CD4-positive, alpha-beta T cell (primary cell): ENCODE results near the gene GGA2. TPM values are rescaled to one million over a fixed set of nuclear protein-coding genes. Genes with fewer than 3 reads are reported as not detected.

Experiments used
- ATAC-seq: fragments of 200-7000 bp; cut with Tn5 transposase; one replicate; pipeline ENCODE4 v1.10.0; 2022; ENCODE audit warnings: mild to moderate bottlenecking; ENCODE audit not compliant: poor library complexity
- CTCF ChIA-PET: fragments of 350-600 bp; sonication (Branson Sonifier 250); formaldehyde crosslinking; loops from one replicate; lab custom pipeline; 2021; ENCODE audit warnings: antibody characterized with exemption, inconsistent platforms; lab: Charles Lee
- POLR2A ChIA-PET: fragments of 350-600 bp; sonication (Branson Sonifier 250); formaldehyde crosslinking; loops from one replicate; lab custom pipeline; 2021; ENCODE audit warnings: antibody characterized with exemption, inconsistent platforms; lab: Charles Lee
- DNase-seq, 14 experiments: peaks; one replicate each; pipeline ENCODE4 v3.0.0-alpha.2; 2013 to 2020; ENCODE audit warnings: mixed read lengths in 2 of 14
- H3K27ac ChIP-seq, 2 donors: one replicate each; pipeline versions ENCODE4 v1.5.1 to v1.7.0; 2013; ENCODE audit warnings: low read length in 2 of 2, low read depth in 1 of 2, mild to moderate bottlenecking in 1 of 2
- H3K27me3 ChIP-seq, 2 experiments: 1 replicate in 1 of 2; 2 replicates in 1 of 2; pipeline versions ENCODE4 v1.6.1 to v1.7.0; 2013; ENCODE audit warnings: low read length in 2 of 2, control low read depth in 1 of 2, mild to moderate bottlenecking in 1 of 2, moderate library complexity in 1 of 2; ENCODE audit not compliant: insufficient read depth in 2 of 2, control insufficient read depth in 1 of 2
- H3K36me3 ChIP-seq: one replicate; pipeline ENCODE4 v1.6.1; 2013; ENCODE audit warnings: low read length, control low read depth; ENCODE audit not compliant: insufficient read depth
- H3K4me1 ChIP-seq: one replicate; pipeline ENCODE4 v1.6.1; 2013; ENCODE audit warnings: low read length, control low read depth; ENCODE audit not compliant: insufficient read depth
- H3K4me3 ChIP-seq: one replicate; pipeline ENCODE4 v1.5.1; 2013; ENCODE audit warnings: mild to moderate bottlenecking, low read length, moderate library complexity
- H3K9me3 ChIP-seq, 2 experiments: 1 replicate in 1 of 2; 2 replicates in 1 of 2; pipeline versions ENCODE4 v1.6.1 to v1.7.0; 2013; ENCODE audit warnings: low read length in 2 of 2, mild to moderate bottlenecking in 2 of 2, control low read depth in 1 of 2, moderate library complexity in 1 of 2; ENCODE audit not compliant: control insufficient read depth in 1 of 2, insufficient read depth in 1 of 2
- H3K27ac Mint-ChIP-seq: one replicate; pipeline ENCODE4 v1.8.0; 2020; ENCODE audit warnings: mixed read lengths
- H3K27me3 Mint-ChIP-seq: one replicate; pipeline ENCODE4 v1.8.0; 2021; ENCODE audit warnings: mixed read lengths
- H3K36me3 Mint-ChIP-seq: one replicate; pipeline ENCODE4 v1.8.0; 2021; ENCODE audit warnings: low read depth, mixed read lengths
- H3K4me1 Mint-ChIP-seq: one replicate; pipeline ENCODE4 v1.8.0; 2021; ENCODE audit warnings: low read depth, mixed read lengths
- H3K4me3 Mint-ChIP-seq: one replicate; pipeline ENCODE4 v1.8.0; 2020; ENCODE audit warnings: mild to moderate bottlenecking, mixed read lengths
- H3K9me3 Mint-ChIP-seq: one replicate; pipeline ENCODE4 v1.8.0; 2020; ENCODE audit warnings: mixed read lengths
- CTCF ChIP-seq: fragments of 200-600 bp; IDR thresholded peaks from one replicate; pipeline ENCODE4 v1.8.0; 2022; ENCODE audit warnings: antibody characterized with exemption, mild to moderate bottlenecking
- intact Hi-C, 2 experiments: fragments of 100-400 bp; cut with DNase I in 1 of 2; cut with micrococcal nuclease in 1 of 2; formaldehyde crosslinking; loops; one replicate each; pipeline versions ENCODE4 v1.15.1 to v1.9.0; 2023 to 2025; cut with DNase I, micrococcal nuclease
- total RNA-seq, 174 experiments: library from RNA in 2 of 174; stranded (reverse) in 2 of 174; gene quantifications; one replicate each; pipeline ENCODE4 v1.2.3 and lab custom pipeline; 2021 to 2026

GGA2 gene
- total RNA-seq, 2 experiments from 2014 or later, result 96.5 to 96.9 TPM

DNA sequence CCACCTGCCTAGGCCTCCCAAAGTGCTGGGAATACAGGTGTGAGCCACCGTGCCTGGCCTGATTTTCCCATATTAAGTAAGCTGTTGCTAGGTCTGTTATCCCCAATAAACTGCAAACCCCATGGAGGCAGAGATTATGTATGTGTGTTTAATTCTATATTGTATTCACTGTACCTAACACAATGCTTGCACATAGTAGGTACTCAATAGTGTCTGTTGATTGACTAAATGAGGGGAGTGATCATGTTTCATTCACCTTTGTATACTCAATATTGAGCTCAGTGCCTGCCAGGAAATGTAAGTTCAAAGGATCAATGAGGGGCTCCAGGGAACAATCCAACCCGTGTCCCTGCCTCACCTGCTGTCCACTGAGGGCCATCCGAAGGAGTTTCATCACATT lies 14.6 kb upstream of the GGA2 start:
- Mint-ChIP-seq H3K4me1 (no peaks in the 10 kb centered on the region), H3K27me3 (no peaks in the 10 kb centered on the region), H3K9me3 (no peaks in the 10 kb centered on the region), H3K36me3 (peaks cover 63% of the 10 kb centered on the region), H3K27ac (no peak overlapping the region), H3K4me3 (no peak overlapping the region)
- intact Hi-C loops, result no loop called here
- Histone ChIP-seq H3K36me3 (peaks cover 48% of the 10 kb centered on the region), H3K4me3 (no peak overlapping the region), H3K9me3 (no peaks in the 10 kb centered on the region), H3K4me1 (no peaks in the 10 kb centered on the region), H3K27me3 (no peaks in the 10 kb centered on the region), H3K27ac (no peak overlapping the region)
- POLR2A ChIA-PET, result interaction anchor here (1.3 kb wide), 1 partner anchor 32 kb away, joined by 4 read pairs; the partner anchor contains the start of genes EARS2 and UBFD1
- DNase-seq (no peak), ATAC-seq (no peak)
- no peak for TF ChIP-seq CTCF
- CTCF ChIA-PET, result no interaction called here

- Histone ChIP-seq H3K27ac (no peak overlapping the region), H3K9me3 (no peaks in the 10 kb centered on the region), H3K4me1 (no peaks in the 10 kb centered on the region), H3K27me3 (no peaks in the 10 kb centered on the region), H3K4me3 (no peak overlapping the region), H3K36me3 (peaks cover 42% of the 10 kb centered on the region)
- no peak for TF ChIP-seq CTCF
- DNase-seq (no peak), ATAC-seq (no peak)
- no peak overlapping the region for H3K4me3 Mint-ChIP-seq
- ChIA-PET CTCF (no interaction called here), POLR2A (interaction anchor here (1.3 kb wide), 1 partner anchor 33 kb away, joined by 4 read pairs; the partner anchor contains the start of genes EARS2 and UBFD1)
- H3K27ac Mint-ChIP-seq, result no peak overlapping the region
- intact Hi-C loops, result no loop called here
- H3K4me1 Mint-ChIP-seq, result no peaks in the 10 kb centered on the region
- no peaks in the 10 kb centered on the region for H3K9me3 Mint-ChIP-seq
- H3K36me3 Mint-ChIP-seq, result peaks cover 70% of the 10 kb centered on the region
- no peaks in the 10 kb centered on the region for H3K27me3 Mint-ChIP-seq
Measured at GRCh38 chr16:23523876-23524385, 13.6 kb upstream of the GGA2 start.

- Mint-ChIP-seq H3K4me1 (no peaks in the 10 kb centered on the region), H3K27ac (no peak overlapping the region), H3K9me3 (no peaks in the 10 kb centered on the region), H3K27me3 (no peaks in the 10 kb centered on the region), H3K4me3 (no peak overlapping the region), H3K36me3 (peaks cover 64% of the 10 kb centered on the region)
- H3K36me3 ChIP-seq, result peaks cover 36% of the 10 kb centered on the region
- DNase-seq, result no peak
- intact Hi-C loops, result no loop called here
- no peaks in the 10 kb centered on the region for H3K27me3 ChIP-seq
- no peaks in the 10 kb centered on the region for H3K4me1 ChIP-seq
- POLR2A ChIA-PET, result interaction anchor here (0.5 kb wide), 1 partner anchor 35 kb away, joined by 3 read pairs; no protein-coding TSS in a partner anchor
- H3K27ac ChIP-seq, result no peak overlapping the region
- no peaks in the 10 kb centered on the region for H3K9me3 ChIP-seq
- CTCF ChIA-PET, result no interaction called here
- no peak overlapping the region for H3K4me3 ChIP-seq
- no peak for ATAC-seq
- no peak for TF ChIP-seq CTCF
Measured at GRCh38 chr16:23523321-23523720, 13.0 kb upstream of the GGA2 start.
